GM18867 (cell line): ENCODE results near the gene PCDHB12.
"Not testable (repeated sequence)": the region's sequence is repeated elsewhere in the genome, so short reads cannot be mapped to it uniquely, and the experiment has no call there.

ENCODE experiments used
- ATAC-seq: cut with Tn5 transposase; IDR thresholded peaks from one replicate; pipeline ENCODE4 v1.9.1; 2021; ENCODE audit warnings: mild to moderate bottlenecking, moderate library complexity; ENCODE audit not compliant: unreplicated experiment

Gene PCDHB12

DNA sequence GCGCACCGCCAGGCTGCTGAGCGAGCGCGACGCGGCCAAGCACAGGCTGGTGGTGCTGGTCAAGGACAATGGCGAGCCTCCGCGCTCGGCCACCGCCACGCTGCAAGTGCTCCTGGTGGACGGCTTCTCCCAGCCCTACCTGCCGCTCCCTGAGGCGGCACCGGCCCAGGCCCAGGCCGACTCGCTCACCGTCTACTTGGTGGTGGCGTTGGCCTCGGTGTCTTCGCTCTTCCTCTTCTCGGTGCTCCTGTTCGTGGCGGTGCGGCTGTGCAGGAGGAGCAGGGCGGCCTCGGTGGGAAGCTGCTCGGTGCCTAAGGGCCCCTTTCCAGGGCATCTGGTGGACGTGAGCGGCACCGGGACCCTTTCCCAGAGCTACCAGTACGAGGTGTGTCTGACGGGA, 6.9 kb upstream of the PCDHB12 start:
- not testable (repeated sequence) for ATAC-seq

DNA sequence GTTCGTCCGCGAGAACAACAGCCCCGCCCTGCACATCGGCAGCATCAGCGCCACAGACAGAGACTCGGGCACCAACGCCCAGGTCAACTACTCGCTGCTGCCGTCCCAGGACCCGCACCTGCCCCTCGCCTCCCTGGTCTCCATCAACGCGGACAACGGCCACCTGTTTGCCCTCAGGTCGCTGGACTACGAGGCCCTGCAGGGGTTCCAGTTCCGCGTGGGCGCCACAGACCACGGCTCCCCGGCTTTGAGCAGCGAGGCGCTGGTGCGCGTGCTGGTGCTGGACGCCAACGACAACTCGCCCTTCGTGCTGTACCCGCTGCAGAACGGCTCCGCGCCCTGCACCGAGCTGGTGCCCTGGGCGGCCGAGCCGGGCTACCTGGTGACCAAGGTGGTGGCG, 1.8 kb downstream of the PCDHB12 start:
- ATAC-seq, result not testable (repeated sequence)

DNA sequence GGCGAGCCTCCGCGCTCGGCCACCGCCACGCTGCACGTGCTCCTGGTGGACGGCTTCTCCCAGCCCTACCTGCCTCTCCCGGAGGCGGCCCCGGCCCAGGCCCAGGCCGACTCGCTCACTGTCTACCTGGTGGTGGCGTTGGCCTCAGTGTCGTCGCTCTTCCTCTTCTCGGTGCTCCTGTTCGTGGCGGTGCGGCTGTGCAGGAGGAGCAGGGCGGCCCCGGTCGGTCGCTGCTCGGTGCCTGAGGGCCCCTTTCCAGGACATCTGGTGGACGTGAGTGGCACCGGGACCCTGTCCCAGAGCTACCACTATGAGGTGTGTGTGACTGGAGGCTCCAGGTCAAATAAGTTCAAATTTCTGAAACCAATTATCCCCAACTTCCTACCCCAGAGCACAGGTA, 2.3 kb downstream of the PCDHB12 start:
- ATAC-seq, result not testable (repeated sequence)

DNA sequence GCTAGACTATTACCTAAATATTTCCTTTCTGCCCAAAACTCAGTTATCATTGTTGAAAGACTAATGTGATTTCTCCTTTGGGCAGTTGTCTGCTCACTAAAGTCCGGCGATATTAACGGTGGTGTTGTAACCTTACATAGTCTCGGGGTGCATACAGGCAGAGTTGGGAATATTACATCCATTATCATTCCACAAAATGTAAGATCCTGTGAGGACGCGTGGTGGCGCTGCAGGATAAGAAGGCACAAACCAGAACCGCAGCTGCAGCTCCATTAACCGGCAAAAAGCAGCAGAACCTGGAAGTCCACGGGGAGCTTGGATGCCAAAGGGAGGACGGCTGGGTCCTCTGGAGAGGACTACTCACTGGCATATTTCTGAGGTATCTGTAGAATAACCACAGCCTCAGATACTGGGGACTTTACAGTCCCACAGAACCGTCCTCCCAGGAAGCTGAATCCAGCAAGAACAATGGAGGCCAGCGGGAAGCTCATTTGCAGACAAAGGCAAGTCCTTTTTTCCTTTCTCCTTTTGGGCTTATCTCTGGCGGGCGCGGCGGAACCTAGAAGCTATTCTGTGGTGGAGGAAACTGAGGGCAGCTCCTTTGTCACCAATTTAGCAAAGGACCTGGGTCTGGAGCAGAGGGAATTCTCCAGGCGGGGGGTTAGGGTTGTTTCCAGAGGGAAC, 5.3 kb downstream of the PCDHB12 start, which contains the start of gene PCDHB13:
Gene PCDHB13, plus strand, starts transcription at position 264 of the 684 bp plus-strand sequence. Its CDS starts 205 bp downstream, at position 469.
- not testable (repeated sequence) for ATAC-seq

DNA sequence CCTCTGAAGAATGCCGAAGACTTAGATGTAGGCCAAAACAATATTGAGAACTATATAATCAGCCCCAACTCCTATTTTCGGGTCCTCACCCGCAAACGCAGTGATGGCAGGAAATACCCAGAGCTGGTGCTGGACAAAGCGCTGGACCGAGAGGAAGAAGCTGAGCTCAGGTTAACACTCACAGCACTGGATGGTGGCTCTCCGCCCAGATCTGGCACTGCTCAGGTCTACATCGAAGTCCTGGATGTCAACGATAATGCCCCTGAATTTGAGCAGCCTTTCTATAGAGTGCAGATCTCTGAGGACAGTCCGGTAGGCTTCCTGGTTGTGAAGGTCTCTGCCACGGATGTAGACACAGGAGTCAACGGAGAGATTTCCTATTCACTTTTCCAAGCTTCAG, 6.1 kb downstream of the PCDHB12 start:
- not testable (repeated sequence) for ATAC-seq

DNA sequence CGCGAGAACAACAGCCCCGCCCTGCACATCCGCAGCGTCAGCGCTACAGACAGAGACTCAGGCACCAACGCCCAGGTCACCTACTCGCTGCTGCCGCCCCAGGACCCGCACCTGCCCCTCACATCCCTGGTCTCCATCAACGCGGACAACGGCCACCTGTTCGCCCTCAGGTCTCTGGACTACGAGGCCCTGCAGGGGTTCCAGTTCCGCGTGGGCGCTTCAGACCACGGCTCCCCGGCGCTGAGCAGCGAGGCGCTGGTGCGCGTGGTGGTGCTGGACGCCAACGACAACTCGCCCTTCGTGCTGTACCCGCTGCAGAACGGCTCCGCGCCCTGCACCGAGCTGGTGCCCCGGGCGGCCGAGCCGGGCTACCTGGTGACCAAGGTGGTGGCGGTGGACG, 7.0 kb downstream of the PCDHB12 start:
- not testable (repeated sequence) for ATAC-seq

DNA sequence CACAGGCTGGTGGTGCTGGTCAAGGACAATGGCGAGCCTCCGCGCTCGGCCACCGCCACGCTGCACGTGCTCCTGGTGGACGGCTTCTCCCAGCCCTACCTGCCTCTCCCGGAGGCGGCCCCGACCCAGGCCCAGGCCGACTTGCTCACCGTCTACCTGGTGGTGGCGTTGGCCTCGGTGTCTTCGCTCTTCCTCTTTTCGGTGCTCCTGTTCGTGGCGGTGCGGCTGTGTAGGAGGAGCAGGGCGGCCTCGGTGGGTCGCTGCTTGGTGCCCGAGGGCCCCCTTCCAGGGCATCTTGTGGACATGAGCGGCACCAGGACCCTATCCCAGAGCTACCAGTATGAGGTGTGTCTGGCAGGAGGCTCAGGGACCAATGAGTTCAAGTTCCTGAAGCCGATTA, 7.5 kb downstream of the PCDHB12 start:
- ATAC-seq, result not testable (repeated sequence)

DNA sequence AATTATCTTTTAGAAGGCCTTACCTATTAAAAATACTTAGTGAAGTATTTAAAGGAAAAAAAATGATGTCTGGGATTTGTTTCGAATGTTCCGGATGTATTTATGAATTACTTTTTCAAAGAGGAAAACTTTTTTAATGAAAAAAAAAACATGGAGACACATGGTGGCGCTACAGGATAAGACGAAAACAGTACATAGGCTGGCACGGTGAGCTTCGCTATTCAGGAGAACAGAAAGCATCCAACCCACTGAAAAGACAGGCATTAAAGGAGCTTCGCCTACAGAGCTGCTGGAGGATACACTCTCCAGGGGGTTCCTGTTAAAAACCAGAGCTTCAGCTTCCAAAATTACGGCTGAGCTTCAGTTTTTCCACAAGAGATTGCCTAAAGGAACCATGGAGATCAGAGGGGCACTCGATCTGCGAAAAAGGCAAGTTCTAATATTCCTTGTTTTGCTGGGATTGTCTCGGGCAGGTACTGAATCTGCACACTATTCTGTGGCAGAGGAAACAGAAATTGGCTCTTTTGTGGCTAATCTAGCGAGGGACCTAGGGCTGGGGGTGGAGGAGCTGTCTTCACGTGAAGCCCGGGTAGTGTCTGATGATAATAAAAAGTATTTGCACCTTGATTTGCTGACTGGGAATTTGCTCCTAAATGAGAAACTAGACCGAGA, 14.7 kb downstream of the PCDHB12 start, which contains the start of gene PCDHB14:
Gene PCDHB14, plus strand, starts transcription at position 232 of the 672 bp plus-strand sequence. Its CDS starts 163 bp downstream, at position 395.
- no peak for ATAC-seq

DNA sequence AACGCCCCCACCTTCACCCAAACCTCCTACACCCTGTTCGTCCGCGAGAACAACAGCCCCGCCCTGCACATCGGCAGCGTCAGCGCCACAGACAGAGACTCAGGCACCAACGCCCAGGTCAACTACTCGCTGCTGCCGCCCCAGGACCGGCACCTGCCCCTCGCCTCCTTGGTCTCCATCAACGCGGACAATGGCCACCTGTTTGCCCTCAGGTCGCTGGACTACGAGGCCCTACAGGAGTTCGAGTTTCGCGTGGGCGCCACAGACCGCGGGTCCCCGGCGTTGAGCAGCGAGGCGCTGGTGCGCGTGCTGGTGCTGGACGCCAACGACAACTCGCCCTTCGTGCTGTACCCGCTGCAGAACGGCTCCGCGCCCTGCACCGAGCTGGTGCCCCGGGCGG, 16.3 kb downstream of the PCDHB12 start:
- ATAC-seq, result not testable (repeated sequence)

DNA sequence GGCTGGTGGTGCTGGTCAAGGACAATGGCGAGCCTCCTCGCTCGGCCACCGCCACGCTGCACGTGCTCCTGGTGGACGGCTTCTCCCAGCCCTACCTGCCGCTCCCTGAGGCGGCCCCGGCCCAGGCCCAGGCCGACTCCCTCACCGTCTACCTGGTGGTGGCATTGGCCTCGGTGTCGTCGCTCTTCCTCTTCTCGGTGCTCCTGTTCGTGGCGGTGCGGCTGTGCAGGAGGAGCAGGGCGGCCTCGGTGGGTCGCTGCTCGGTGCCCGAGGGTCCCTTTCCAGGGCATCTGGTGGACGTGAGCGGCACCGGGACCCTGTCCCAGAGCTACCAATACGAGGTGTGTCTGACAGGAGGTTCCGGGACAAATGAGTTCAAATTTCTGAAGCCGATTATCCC, 16.9 kb downstream of the PCDHB12 start:
- not testable (repeated sequence) for ATAC-seq

DNA sequence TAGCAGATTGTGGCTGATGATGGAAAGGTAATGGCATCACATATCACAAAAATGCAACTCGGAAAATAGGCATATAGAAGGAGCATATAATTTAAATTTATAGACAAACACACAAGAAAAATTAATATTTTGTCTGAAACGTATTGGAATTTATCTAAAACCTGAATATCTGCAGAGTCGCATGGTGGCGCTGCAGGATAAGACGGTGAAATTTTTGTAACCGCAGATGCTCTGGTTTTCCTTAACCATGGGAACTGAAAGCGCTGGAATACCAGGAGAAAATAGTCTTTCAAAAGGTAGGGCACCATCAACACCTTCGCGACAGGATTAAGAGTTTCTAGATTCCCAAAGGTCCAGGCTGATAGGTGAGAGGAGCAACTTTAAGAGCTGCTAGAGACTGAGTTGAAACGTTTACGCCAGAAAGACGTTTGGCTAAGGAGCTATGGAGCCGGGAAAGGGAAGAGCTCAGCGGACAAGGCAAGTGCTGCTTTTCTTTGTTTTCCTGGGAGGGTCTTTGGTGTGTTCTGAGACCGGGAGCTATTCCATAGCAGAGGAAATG, 25.7 kb downstream of the PCDHB12 start:
- no peak for ATAC-seq

DNA sequence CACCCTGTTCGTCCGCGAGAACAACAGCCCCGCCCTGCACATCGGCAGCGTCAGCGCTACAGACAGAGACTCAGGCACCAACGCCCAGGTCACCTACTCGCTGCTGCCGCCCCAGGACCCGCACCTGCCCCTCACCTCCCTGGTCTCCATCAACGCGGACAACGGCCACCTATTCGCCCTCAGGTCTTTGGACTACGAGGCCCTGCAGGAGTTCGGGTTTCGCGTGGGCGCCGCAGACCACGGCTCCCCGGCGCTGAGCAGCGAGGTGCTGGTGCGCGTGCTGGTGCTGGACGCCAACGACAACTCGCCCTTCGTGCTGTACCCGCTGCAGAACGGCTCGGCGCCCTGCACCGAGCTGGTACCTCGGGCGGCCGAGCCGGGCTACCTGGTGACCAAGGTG, 27.4 kb downstream of the PCDHB12 start:
- not testable (repeated sequence) for ATAC-seq

DNA sequence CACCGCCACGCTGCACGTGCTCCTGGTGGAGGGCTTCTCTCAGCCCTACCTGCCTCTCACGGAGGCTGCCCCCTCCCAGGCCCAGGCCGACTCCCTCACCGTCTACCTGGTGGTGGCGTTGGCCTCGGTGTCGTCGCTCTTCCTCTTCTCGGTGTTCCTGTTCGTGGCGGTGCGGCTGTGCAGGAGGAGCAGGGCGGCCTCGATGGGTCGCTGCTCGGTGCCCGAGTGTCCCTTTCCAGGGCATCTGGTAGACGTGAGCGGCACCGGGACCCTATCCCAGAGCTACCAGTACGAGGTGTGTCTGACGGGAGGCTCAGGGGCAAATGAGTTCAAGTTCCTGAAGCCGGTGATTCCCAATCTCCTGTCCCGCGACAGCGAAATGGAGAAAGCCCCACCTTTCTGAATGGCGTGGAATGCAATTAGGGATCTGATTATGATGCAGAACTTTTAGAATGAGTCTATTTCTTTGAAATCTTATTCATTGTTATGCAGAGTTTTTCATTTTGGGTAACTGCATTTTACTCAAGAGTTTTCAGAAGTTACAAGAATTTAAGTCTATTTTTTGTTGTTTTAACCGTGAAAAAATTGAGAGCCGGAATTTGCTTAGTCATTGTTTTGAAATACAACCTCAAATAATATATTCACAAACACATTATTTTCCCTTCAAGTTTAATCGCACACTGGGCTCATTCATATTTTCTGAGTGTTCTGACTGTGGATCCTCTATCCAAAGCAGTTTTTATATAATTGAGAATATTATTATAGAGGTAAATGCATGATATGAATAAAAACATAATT, 28.2 kb downstream of the PCDHB12 start:
- no peak for ATAC-seq

DNA sequence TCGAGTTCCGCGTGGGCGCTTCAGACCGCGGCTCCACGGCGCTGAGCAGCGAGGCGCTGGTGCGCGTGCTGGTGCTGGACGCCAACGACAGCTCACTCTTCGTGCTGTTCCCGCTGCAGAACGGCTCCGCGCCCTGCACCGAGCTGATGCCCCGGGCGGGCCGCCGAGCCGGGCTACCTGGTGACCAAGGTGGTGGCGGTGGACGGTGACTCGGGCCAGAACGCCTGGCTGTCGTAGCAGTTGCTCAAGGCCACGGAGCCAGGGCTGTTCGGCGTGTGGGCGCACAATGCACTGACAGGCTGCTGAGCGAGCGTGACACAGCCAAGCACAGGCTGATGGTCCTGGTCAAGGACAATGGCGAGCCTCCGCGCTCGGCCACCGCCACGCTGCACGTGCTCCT, 33.0 kb downstream of the PCDHB12 start:
- no peak for ATAC-seq

DNA sequence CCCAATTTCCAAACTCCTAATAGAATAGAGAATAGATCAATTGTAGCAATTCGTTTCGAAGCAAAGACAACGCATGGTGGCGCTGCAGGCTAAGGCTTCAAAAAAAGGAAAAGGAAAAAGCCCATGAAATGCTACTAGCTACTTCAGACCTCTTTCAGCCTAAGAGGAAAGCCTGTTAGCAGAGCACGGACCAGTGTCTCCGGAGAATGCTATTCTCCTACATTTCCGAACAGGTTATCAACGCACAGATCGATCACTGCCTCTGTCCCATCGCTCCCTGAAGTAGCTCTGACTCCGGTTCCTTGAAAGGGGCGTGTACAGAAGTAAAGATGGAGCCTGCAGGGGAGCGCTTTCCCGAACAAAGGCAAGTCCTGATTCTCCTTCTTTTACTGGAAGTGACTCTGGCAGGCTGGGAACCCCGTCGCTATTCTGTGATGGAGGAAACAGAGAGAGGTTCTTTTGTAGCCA, 36.8 kb downstream of the PCDHB12 start, which contains the start of gene PCDHB15:
Gene PCDHB15, plus strand, starts transcription at position 146 of the 468 bp plus-strand sequence. Its CDS starts 184 bp downstream, at position 330.
- ATAC-seq, result no peak

DNA sequence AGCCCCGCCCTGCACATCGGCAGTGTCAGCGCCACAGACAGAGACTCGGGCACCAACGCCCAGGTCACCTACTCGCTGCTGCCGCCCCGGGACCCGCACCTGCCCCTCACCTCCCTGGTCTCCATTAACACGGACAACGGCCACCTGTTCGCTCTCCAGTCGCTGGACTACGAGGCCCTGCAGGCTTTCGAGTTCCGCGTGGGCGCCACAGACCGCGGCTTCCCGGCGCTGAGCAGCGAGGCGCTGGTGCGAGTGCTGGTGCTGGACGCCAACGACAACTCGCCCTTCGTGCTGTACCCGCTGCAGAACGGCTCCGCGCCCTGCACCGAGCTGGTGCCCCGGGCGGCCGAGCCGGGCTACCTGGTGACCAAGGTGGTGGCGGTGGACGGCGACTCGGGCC, 38.5 kb downstream of the PCDHB12 start:
- ATAC-seq, result not testable (repeated sequence)

DNA sequence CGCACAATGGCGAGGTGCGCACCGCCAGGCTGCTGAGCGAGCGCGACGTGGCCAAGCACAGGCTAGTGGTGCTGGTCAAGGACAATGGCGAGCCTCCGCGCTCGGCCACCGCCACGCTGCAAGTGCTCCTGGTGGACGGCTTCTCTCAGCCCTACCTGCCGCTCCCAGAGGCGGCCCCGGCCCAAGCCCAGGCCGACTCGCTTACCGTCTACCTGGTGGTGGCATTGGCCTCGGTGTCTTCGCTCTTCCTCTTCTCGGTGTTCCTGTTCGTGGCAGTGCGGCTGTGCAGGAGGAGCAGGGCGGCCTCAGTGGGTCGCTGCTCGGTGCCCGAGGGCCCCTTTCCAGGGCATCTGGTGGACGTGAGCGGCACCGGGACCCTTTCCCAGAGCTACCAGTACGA, 38.9 kb downstream of the PCDHB12 start:
- ATAC-seq, result not testable (repeated sequence)

DNA sequence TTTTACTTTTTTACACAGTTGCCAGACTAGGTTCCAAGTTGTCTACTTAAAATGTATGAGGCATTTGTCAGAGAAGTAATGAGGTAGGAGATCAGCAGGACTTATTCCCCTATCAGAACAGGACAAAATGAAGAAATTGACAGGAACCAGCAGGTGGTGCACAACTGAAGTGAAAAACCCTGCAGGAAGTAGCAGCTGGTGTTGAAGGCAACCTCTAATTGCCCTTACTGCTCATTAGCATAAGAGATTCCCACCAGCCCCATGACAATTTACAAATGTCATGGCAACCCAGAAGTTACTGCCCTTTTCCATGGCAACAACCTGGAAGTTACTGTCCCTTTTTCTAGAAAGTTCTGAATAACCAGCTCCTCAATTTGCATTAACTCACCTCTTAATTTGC, 42.1 kb downstream of the PCDHB12 start:
- ATAC-seq, result no peak

DNA sequence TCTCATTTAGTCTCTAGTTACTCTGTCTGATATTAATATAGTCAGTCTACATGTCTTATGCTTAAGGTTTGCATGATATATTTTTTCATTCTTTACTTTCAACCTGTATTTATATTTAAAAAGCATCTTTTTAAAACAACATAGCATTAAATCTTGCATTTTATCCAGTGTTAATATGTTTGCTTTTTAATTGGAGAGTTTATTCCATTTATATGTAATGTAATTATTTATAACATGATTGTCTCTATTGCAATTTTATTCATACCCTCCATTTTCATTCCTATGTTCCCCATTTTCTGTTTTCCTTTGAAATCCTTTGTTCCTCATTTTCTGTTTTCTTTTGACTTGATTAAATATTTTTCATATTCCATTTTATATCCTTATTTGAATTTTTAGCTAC, 49.9 kb downstream of the PCDHB12 start:
- ATAC-seq, result no peak

DNA sequence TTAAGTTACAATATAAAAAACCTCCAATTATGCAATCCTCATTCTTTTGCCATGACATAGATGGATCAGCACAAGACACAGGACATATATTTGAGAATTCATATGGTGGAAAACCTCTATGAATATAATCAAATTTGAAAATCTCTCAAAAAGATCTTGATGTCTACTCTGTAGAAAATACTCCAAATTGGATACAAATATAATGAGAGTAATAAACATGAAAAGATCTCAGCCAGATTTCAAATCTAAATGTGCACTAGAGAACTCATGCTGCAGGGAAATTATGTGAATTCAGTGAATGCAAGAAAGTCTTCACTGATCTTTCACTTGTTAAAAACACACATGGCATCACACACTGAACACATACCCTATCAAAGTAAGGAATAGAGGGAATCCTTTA, 50.4 kb downstream of the PCDHB12 start:
- ATAC-seq, result no peak
